ENCODE results near the gene CBL. TPM values are rescaled to one million over a fixed set of nuclear protein-coding genes. Genes with fewer than 3 reads are reported as not detected.
A peak's percentile ranks its signal among the peaks of the same experiment; 100 is the strongest.

Gene CBL
- total RNA-seq, 1 donor from 2014 or later = 13.8 TPM

DNA sequence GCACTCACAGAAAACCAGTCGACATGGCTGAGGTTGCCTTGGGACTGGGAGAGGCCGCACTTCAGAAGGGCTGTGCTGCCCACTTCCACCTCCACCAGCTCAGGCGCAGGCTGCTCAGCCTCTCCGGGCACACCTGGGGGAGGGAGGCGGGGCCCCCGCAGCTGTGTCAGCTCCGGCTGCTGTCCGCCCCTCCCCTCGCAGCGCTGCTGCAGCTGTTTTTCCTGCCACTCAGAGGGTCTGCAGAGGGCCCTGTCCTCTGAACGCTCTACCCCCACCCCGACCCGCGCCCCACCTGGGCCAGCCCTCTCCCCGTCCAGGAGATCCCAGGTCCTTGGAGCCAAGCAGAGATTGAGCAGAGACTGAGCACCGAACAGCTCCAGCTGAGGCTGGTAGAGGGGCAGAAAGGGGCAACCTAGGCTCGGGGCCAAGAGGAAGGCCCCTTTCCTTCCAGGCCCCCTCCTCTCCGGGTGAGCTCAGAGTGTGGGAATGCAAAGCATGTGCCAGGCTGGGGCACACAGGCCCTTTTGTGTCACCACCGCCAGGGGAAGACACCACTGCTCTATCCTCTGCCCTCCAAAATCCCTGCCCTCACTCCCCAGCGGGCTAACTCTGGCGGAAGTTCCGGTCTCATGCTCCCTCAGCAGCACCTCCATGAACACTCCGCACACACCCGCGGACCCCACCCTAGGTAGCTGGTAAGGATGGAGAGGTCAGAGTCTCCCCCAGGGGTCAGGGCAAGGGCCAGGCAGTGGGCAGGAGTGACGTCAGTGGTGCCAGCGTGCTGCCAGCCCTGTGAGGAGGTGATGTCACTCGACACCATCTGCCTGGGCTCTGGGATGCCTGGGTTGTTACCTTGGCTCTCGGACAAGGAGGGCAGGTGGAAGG is 109.2 kb downstream of the CBL start:
- DNase-seq = peak; percentile 60

GRCh38 chr11:119316016-119316728 is 110.0 kb downstream of the CBL start:
- peak; percentile 52 for DNase-seq

GRCh38 chr11:119316729-119317591 is 110.8 kb downstream of the CBL start, which contains the start of gene MCAM:
Gene MCAM, minus strand, starts transcription at chr11:119317130. Its CDS starts 29 bp downstream, at chr11:119317101.
- DNase-seq = peak; percentile 77

GRCh38 chr11:119317592-119318239 is 111.6 kb downstream of the CBL start:
- DNase-seq = no peak

DNA sequence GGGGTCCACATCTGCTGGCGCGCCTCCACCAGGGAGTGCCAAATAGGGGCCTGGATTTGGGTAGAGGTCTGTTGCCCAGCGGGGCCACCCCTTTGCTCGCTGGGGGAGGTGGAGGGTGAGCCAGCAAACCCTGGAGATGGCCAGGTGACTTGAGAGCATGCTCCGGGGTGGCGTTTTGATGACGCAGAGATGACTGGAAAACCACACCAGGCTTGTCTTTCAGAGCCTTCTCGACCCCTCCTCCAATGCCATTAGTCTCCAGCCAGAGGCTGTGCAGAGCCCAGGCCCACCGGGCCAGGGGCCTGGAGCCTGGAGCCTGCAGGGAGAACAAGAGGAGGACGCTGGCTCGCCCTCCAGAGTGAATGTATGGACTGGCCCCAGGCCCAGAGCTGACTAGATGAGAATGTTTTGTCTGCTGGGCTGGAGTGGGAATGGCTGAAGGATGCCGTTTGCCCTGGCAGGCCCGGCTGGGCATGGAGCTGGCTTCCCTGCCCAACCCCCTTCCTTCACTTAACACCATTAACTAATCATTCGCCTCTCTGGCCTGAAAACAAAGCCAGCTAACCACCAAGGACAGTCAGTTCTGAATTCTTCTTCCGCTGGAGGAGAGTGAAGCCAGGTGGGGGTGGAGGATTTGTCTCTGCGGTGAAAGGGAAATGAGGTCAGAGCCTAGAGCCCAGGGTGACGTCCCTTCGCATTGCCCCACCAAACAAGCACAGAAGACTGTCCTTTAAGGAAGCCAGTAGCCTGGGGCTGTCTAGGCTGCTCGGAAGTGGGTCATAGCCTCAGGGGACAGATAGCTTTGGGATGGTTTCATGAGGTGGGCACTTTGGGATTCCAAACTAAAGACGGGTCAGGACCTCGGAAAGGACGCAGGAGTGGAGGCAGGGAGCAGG is 112.3 kb downstream of the CBL start:
- DNase-seq = peak; percentile 89

DNA sequence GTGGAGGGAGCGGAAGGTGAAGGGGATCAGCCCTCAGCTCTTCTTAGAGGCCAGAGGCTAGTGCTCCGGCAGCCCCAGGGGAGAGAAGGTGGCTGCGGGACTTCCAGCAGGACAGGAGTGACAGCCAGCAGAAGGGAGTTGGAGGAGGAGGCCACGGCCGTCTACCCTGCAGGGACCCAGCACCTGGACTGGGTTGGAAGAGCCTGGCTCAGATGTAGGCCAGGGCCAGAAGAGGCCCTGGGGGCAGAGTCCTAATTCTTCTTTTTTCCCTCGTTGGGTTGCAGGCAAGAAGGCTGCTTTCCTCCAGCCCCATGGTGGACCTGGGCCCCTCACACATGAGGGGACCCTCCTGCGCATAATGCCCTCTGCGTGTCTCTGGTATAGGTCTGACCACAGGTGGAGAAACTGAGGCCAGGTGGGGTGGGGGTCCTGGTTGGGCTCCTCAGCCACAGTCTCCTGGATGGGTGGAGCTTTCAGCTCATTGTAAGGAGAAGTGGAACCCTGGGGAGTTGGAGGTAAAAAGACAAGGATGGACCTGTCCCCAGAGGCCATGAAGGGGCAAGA is 113.1 kb downstream of the CBL start:
- DNase-seq = peak; percentile 40

GRCh38 chr11:119319700-119320239 is 113.6 kb downstream of the CBL start:
- DNase-seq = peak; percentile 86

- DNase-seq = peak; percentile 72
Observed at GRCh38 chr11:119320240-119320775, 114.2 kb downstream of the CBL start.

GRCh38 chr11:119320776-119321524 is 114.8 kb downstream of the CBL start:
- DNase-seq = peak; percentile 86

DNA sequence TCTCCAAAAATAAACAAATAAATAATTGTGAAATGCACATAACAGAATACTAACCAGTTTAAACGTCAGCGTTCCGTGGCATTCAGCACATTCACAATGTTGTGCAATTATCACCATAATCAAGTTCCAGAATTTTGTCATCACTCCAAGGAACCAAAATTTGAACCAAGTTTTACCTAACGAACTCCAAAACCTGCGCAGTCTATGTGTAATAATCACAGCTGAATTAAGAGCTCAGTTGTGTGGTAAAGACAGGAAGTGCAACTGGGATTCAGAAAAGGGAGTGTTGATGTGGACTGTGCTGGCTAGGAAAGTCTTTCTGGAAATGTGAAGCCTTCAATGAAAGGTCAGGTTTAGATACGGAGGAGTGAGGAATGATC is 116.2 kb downstream of the CBL start:
- DNase-seq = peak; percentile 44

GRCh38 chr11:119322921-119323531 is 116.9 kb downstream of the CBL start:
- no peak for DNase-seq

- DNase-seq = peak; percentile 87
Observed at GRCh38 chr11:119323532-119324033, 117.4 kb downstream of the CBL start.

DNA sequence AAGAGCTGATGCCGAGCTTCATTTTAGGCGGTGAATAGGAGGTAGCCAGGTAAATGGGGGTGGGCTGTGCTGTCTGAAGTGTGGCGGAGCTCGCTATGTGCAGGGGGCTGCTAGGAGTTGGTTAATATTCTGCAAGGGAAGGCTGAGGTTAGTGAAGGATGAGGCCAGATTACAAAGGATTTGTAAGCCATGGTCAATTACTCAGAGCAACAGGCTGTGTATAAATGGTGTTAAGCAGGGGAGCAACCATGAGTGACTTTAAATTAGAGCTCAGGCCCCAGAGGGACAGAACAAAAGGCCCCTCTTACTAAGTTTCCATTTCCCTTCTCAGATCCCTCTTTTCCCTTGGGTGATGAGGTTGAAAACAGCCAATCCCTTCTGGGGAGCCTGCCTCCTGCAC is 118.0 kb downstream of the CBL start:
- DNase-seq = no peak

GRCh38 chr11:119329320-119329719 is 123.2 kb downstream of the CBL start:
- DNase-seq = no peak

GRCh38 chr11:119330237-119330636 is 124.1 kb downstream of the CBL start:
- no peak for DNase-seq

DNA sequence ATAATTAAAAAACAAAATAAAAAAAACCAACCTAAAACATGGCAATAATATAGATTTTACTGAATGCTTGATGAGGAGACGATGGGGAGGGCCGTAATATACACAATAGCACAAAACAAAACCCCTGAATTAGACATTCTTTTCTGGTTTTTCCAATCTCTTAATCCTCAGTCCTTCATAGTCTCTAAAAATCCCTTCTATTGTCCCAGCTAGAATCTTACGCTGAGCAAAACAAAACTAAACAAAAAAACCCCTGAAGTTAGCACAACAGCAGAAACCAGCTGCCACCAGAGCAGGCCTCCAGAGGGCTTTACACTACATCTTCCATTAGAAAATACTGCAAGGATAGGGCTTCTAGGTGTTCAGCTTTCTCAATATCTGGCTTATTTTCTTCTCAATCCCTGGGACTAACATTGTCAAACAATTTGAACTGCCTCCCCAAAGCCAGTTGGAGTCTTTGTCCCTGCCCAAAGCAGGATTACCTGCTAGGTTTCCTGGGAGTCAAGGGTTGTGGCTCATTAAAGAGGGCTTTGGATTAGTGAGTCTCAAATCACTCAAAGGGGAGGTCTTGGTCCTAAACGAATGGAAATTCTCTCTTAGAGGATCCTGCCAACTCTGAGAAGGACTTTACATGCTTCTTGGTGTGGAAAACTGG is 126.1 kb downstream of the CBL start:
- no peak for DNase-seq

- peak; percentile 99 for DNase-seq
Observed at GRCh38 chr11:119334174-119334930, 128.2 kb downstream of the CBL start, which contains the start of gene RNF26. Gene RNF26, plus strand, starts transcription at chr11:119334527. Its CDS starts 596 bp downstream, at chr11:119335123.
